ENCODE results near the gene GMPPA.

The GMPPA gene

GRCh38 chr2:219506802-219507526 lies 8.3 kb downstream of the GMPPA start:
- no peak for DNase-seq

DNA sequence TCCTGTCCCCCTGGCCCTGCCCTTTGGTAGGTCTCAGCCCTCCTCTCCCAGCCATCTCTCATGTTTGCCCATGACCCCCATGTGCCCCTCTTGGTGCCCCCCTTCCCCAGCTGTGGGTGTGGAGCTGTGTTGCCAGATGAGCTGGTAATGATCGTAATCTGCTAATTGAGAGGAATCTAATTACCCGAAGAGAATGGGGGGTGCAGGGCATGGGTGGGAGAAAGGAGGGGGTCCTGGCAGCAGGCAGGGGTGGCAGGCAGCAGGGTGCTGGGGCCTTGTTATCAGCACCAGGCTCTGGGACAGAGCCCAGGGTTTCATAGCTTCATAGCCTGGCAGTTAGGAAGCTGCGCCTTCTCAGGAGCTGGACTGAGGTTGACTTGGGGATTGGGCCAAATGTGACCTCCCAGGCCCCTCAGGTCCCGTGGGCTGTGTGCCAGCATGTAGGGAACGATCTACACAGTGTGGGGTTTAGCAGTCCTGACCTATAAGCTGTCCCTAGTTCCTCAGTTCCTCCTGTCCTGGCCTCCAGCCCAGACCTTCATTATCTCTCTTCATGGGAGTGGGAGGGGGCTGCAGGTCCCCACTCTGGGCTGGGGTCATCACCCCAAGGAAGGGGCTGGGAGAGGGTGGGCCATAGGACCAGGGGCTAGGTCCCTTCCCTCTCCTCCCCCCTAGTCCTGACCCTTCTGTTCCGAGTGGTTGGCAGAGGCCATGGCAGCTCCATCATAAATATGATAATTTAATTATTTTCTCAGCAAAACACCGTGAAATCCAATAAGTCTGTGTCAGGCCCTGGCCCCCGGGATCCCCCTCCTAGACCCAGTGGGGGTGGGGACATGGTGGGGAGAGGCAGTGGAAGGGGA lies 9.1 kb downstream of the GMPPA start:
- DNase-seq, result no peak

DNA sequence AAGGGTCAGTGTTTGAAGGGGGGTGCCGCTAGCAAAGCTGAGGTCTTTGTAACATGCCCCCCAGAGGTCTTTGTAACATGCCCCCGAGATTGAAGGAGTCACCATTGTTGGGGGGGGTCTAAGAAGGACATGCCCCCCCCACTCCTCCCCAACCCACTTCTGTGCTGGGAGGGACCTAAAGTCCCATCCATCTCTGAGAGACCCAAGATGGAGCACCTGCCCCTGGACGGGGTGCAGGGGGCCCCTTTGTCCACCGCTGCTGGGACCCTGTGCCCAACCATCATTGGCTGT lies 9.7 kb downstream of the GMPPA start:
- DNase-seq, result no peak

- DNase-seq, result no peak
Observed at GRCh38 chr2:219508971-219509779, 10.5 kb downstream of the GMPPA start.

- peak; percentile 62 for DNase-seq
Observed at GRCh38 chr2:219509780-219510511, 11.3 kb downstream of the GMPPA start.

- no peak for DNase-seq
Observed at GRCh38 chr2:219510512-219511135, 11.9 kb downstream of the GMPPA start.

DNA sequence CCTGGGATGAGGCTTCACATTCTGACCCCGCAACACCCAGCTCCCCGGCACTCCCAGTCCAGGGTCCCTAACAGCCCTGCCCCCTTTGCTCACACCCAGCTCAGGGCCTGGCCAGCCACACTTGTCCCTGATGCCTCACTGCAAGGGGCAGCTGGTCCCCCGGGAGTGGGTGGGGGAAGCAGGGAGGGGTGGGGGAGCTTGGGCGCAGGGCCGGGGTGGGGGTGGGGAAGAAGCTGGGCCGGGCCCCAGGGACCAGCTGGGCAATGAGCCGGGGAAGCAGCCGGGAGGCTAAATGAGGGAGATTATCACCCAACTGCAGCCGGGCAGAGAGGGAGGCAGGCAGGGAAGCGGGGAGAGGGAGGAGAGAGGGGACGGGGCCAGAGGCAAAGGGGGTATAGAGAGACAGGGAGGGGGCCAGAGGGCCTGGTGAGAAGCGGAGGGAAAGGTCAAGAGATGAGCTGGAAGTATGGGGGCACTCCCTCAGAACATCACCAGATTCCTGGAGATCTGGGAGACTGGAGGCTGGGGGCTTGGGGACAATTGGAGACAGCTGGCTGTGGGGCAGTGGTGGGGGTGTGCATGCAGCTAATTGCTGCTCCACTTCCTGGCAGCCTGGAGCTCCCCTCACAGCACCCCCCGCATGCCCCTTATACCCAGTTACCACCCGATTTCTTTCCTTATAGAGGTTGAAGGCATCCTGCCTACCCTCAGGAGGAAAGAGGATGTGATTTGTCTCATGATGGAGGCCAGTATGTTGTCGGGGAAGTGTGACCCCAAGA lies 13.0 kb downstream of the GMPPA start:
- DNase-seq, result no peak

DNA sequence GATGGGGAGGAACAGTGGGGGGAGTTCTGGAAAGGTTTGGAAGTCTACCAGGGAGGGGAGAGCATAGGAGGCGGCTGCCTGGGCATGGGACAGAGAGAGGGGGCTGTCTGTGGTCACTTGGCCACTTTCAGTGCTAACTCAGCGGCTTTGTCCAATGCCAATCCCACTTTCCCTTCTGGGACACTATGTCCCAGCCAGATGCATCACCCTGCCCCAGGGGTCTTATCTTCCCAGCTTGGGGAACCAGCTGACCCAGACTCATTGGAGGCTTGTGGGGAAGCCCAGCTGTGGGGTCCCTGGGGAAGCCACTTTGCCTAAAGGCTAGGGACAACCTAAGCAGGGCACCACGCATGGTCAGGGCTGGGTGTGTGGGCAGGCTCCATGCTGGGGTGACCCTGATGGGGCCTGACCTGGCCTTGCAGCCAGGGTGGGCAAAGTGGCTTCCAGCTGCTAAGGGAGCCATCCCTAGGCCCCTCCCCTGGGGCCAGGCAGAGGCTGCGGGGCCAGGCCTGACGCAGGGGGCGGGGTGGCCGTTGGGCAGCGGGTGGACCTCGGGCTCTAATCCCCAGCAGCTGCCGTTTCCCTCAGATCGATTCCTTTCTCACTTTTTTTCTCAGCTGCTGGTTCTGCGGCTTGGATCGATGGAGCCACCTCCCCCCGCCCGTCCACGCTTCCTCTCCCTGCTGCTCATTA lies 14.0 kb downstream of the GMPPA start:
- no peak for DNase-seq

DNA sequence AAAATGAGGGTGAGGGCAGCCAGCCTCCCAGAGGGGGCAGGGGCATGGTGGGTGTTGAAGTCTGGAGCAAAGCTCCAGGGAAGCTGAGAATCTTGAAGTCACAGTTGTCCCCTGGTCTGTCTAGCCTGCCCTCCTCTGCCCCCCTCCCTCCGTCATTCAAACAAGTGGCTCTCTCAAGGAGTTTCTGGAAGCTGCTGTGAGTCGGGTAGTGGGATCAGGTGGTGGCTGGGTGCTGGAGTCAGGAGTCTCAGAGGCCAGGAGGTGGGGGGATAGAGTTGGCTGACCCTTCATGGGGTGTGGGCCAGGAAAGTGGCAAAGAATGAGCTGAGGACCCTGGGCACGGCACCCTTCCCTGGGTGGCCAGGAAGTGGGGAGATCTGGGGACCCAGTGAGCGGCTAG lies 15.1 kb downstream of the GMPPA start:
- no peak for DNase-seq

- DNase-seq, result no peak
Observed at GRCh38 chr2:219514196-219514761, 15.6 kb downstream of the GMPPA start, which contains the start of gene ASIC4. ASIC4 (plus strand) TSS chr2:219514482; CDS start chr2:219514725, 243 bp downstream.

DNA sequence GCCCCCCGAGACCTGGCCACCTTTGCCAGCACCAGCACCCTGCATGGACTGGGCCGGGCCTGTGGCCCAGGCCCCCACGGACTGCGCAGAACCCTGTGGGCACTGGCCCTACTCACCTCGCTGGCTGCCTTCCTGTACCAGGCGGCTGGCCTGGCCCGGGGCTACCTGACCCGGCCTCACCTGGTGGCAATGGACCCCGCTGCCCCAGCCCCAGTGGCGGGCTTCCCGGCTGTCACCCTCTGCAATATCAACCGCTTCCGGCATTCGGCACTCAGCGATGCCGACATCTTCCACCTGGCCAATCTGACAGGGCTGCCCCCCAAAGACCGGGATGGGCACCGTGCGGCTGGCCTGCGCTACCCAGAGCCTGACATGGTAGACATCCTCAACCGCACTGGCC lies 16.1 kb downstream of the GMPPA start:
- no peak for DNase-seq

DNA sequence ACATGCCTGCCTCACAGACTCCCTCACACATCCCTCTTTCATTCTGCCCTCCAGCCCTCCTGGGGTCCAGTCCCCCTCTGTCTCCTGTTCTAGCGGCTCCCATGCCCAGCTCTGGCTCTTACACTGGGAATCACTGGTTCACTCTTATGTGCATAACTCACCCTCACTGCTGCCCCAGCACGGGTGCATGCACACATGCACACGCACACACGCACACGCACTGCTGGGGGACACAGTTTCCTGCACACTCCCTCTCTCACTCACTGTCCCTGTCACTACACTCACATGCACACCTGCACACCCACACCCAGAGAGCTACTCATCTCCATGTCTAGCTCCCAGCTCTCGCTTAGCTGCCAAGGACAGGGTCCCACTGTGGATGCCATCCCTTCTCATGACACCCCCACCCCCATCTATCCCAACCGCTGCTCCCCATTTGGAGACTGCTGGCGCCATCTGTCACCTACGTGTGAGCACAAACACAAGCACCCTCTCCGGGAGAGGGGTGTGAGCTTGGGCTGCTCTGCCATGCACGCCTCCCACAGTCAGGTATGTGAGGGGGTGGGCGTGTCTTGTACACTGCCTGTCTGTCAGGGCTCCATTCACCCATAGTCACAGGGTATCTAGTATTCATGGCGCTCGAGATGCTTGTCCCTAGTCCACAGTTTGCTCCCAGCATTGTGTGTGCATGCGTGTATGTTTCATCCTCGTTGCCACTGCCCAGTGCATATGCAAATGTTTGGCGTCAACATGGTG lies 17.4 kb downstream of the GMPPA start:
- DNase-seq, result no peak

- DNase-seq, result no peak
Observed at GRCh38 chr2:219516888-219517287, 18.2 kb downstream of the GMPPA start.

DNA sequence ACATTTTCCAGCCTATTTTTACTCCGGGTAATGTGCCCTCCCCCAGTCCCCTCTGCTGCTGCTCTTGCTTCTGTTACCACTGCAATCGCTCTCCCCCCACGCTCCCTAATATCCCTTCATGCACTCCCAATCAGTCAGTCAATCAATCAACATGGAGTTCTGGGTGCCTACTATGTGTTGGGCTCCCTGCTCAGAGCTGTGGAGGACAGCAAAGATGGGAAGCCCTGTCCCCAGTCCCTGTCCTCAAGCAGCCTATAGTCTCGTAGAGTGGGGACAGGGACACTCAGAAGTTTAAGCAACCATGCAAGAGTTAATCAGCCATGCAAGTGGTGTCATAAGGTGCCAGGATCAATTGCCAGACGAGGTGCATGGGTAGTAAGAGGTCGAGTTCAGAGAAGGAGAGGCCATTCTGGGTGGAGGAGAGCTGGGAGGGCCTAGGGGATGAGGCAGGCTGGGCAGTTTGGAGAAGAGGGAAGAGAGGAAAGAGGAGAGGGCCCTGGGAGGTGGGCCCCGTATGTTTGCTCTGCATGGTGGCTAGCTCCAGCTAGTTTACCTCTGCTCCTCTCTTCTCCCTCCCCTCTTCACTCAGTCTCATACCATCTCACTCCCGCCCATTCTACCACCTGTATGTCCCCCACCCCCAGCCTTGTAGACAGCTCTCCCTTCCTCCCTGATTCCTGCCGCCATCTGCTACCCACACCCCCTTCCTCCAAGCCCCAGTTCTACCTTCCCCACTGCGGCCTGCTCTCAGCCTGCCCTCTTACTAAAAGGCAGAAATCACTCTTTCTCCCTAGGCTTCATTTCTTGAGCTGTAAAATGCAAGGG lies 19.5 kb downstream of the GMPPA start:
- DNase-seq, result no peak

DNA sequence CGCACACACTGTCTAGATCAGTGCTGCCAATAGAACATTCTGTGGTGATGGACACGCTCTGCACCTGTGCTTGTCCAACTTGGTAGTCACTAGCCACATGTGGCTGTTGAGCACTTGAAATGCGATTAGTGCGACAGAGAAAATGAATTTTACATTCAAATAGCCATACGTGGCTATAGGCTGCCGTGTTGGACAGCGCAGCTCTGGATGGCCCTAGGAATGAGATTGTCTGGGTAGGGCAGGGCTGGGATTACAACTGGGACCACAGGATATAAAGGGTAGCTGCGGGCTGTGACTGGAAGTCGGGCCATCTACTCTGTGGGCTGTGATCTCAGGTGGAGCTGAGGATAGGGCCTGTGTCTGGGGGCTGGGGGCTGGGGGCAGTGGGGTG lies 20.8 kb downstream of the GMPPA start:
- no peak for DNase-seq

GRCh38 chr2:219520079-219520478 lies 21.4 kb downstream of the GMPPA start:
- DNase-seq, result no peak

DNA sequence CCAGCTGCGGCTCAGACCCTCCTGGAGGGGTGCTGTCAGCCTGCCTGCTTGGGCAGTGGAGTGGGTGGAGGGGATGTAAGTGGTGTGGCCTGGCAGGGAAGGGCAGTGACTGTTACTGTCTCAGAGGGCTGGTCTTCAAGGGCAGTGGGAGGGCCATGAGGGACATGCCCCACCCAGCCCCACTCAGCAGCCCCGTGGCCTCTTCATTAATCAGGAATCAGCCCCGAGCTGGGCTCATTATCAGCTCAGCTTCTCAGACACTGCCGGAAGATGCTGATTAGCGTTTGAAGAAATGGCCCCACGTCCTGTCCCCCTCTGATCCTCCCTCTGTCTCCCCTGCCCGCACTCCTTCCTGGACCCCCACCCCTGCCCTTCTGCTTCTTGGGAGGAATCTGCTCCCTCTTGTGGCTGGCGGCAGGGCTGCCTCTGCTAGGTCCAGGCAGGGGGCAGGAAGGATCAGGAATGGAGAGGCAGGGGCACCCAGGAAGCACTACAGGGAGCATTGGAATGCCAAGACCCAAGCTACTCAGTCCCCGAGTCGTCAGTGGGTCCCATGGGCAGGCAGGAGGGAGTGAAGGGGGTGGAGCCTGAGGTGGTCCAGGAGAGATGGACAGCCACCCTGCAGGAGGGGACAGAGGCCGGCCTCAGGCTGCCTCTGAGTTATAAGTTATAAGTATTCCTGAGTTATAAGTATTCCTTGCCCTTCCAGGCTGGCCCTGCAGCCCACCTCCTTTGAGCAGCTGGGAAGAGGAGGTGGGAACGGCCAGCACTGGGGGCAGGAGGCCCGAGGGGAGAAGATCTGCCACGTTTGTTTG lies 22.6 kb downstream of the GMPPA start:
- no peak for DNase-seq

All from activated naive CD4-positive, alpha-beta T cell treated with anti-CD3 and anti-CD28 coated beads, Interleukin-2, amount 50 U/mL, for 16 hours (primary cell).